Kidney glomerular epithelial cell (primary cell): ENCODE data around the gene TMEM51.
"Not testable (repeated sequence)": the region's sequence is repeated elsewhere in the genome, so short reads cannot be mapped to it uniquely, and the experiment has no call there.

Experiments used
- DNase-seq: peaks from one replicate; lab custom pipeline; 2025; lab: John Stamatoyannopoulos, UW

Gene TMEM51

DNA sequence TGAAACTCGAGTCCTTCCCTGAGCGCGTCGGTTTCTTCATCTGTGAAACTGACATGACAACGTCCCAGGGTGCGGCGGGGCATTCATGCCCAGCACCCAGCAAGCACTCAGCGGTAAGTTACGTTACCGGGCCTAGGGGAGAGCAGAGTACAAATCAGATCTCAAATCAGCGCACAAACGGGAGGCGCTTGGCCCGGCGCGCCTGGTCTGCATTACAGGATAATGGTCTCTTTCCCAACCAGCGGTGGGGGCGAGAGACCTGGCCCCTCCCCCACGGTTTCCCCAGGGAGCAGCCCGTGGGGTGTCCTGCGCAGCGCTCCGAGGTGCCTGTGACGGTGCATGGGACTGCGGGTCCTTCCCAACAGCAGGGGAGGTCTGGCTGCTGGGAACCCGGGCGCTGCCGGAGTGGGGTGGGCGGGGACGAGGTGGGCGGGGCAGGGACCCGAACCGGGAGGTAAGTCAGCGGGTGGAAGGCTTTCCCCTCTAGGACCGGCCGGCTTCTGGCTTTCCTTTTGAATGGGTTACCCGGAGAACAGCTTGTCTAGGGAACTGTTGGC is 1.0 kb downstream of the TMEM51 start:
- DNase-seq: no peak

- no peak for DNase-seq
Observed at GRCh38 chr1:15155191-15155590, 1.6 kb downstream of the TMEM51 start.

- DNase-seq: no peak
Observed at GRCh38 chr1:15155888-15156741, 2.6 kb downstream of the TMEM51 start.

GRCh38 chr1:15156807-15157380 is 3.3 kb downstream of the TMEM51 start:
- DNase-seq: no peak

GRCh38 chr1:15157524-15158399 is 4.2 kb downstream of the TMEM51 start:
- no peak for DNase-seq

DNA sequence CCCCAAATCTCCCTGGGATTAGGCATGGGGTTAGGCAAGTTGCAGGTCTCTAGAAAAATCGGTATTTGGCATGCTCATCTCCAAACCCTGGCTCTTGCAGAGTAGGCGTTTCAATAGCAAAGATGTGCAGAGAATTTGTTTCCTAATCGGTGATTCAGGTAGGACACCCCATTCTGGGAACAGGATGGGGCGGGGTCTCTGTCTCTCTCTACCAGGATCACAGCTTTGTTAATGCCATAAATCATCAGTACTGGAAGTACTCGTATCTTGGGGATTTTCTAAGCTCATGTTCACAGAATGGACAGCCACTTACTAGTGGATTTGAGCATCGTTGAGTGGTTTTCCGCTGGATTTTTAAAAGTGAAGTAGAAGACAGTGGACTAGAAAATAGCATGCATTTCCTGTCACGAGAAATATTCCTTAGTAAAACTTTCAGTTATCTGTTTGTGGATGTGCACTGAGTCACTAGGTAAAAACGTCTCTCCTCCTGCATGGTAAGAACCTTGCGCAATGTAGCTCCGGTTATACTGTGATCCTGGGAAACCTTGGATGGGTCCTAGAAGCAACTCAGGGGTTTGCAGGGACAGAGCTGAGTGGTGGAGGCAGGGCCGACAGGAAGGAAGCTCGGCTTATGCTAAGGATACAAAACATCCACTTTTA is 5.1 kb downstream of the TMEM51 start:
- DNase-seq: peak; percentile 82

- DNase-seq: no peak
Observed at GRCh38 chr1:15159166-15159555, 5.6 kb downstream of the TMEM51 start.

DNA sequence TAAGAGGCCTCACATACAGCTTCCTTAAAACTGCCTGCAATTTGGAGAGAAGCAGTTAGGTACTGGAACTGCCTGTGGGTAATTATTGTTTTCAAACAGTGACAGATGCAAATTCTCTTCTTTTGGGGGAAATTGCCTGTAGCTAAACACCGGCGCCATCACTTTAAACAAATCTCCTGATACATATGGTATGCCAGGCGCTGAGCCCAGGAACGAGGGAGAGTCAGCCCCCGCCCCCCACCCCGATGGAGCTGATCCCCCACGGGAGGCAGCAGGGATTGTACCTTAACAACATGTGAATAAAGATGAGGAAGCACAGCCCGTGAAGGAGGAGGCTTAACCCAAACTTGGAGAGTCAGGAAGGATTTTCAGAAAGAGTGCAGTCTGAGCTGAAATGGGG is 7.1 kb downstream of the TMEM51 start:
- no peak for DNase-seq

DNA sequence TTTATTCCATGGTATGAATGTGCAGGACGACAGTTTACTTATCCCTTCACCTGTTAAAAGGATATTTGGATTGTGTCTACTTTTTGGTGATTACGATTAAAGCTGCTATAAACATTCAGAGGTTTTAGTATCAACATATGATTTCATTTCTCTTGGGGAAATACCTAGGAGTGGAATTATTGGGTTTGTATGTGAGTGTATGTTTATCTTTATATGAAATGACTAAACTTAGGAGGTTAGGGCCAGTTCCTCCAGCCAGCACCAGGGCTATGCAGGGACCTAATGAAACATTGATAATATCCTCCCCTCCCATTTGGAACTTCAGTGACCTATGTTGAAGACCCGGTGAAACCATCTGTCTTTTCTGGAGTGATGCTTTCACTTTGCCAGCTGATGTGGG is 13.8 kb downstream of the TMEM51 start:
- peak; percentile 30 for DNase-seq

DNA sequence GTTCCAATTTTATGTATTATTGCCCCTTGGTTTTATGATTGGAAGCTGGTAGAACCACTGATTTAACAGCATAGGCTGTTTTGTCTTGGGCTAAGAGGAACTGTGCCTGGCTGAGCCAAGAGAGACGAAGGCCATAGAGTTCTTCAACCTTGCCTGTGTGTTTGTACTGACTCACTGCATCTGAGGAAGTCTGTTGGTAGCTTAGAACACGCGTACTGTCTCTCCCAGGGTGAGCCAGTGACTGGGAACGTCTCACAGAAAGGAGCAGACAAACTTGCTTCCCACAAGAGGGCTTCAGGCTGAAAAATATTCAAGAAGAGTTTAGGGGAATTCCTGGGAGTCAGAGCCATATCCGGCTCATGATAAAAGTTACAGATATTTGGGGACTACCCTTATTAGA is 14.9 kb downstream of the TMEM51 start:
- peak; percentile 93 for DNase-seq

DNA sequence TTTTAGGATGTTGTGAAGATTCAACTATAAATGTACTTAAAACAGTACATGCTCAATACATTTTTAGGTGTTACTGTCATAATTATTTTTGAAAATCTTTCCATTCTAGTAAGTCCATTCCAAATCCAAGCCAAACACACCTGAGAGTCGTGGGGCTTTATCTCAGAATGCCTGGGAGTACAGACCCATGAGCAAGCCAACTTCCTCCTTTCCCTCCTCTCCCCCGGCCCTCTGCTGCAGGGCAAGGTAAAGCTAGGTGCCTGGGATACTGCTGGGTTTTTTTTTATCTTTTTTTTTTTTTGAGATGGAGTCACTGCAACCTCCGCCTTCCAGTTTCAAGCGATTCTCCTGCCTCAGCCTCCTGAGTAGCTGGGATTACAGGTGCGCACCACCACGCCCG is 16.5 kb downstream of the TMEM51 start:
- DNase-seq: no peak

- no peak for DNase-seq
Observed at GRCh38 chr1:15171271-15171908, 17.8 kb downstream of the TMEM51 start.

GRCh38 chr1:15172405-15173259 is 19.1 kb downstream of the TMEM51 start:
- no peak for DNase-seq

- DNase-seq: no peak
Observed at GRCh38 chr1:15173863-15174614, 20.5 kb downstream of the TMEM51 start.

GRCh38 chr1:15174615-15174983 is 21.1 kb downstream of the TMEM51 start:
- no peak for DNase-seq

DNA sequence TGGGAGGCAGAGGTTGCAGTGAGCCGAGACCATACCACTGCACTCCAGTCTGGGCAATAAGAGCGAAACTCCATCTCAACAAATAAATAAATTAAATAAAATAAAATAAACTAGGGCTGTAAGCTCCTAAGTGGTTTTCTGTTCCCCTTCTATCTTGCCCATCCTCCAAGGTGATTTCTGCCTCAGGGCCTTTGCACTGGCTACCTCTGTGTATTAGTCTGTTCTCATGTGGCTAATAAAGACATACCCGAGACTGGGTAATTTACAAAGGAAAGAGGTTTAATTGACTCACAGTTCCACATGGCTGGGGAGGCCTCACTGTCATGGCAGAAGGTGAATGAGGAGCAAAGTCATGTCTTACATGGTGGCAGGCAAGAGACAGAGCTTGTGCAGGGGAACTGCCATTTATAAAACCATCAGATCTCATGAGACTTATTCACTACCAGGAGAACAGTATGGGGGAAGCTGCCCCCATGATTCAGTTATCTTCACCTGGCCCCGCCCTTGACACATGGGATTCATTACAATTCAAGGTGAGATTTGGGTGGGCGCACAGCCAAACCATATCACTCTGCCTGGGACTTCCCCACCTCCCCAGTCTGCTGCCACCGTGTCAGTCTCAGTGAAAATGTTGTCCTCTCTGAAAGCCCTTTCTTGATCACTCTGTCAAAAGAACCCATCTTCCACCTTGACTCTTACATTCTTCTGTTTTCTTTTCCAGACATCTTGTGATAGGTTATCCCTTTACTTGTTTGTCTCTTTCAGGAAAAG is 22.0 kb downstream of the TMEM51 start:
- not testable (repeated sequence) for DNase-seq

- DNase-seq: no peak
Observed at GRCh38 chr1:15176120-15176519, 22.6 kb downstream of the TMEM51 start.

DNA sequence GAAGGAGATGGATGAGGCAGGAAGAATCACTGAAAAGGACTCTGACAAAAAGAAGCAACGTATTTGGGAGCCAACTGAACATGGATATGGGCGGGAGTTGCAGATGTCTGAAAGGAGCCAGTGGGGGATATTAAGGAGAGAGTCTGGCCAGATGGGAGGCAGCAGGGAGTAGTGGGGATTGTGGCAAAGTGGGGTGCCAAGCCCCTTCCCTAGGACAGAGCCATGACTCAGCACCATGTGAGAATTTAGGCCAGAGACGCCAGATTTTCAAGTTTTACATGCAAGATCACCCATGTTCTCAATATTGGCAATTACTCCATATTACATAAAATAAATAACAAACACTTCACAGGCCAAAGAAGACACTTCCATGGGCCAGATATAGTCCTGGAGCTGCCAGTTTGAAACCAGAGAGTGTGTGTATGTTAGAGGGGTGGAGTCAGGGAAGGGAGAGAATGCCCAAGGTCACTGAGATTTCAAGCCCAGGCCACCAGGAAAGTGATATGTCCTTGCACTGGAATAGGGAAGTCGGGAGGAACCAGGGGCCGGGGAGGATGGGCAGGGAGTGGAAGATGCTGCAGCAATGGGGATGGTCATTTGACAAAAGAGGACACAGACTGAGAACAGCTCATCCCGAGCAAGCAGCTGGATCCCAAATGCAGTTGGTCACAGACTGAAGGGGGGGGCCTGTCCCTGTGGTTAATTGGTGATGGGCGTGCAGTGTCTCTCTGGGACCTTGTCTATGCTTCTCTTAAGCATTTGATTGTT is 23.5 kb downstream of the TMEM51 start:
- DNase-seq: no peak
